RWPE2 (cell line): ENCODE results near the gene SFMBT2.
"Not testable (repeated sequence)": the region's sequence is repeated elsewhere in the genome, so short reads cannot be mapped to it uniquely, and the experiment has no call there.

Source experiments
- ATAC-seq: fragments of 200-7000 bp; cut with Tn5 transposase; 3 replicates; pipeline ENCODE4 v1.9.1; 2021; ENCODE audit warnings: low read depth
- DNase-seq: peaks from one replicate; pipeline ENCODE4 v3.0.0-alpha.2; 2020; ENCODE audit warnings: low spot score
- H3K27ac ChIP-seq: fragments of 450-650 bp; 2 replicates; pipeline ENCODE4 v1.5.1; 2017; ENCODE audit warnings: mild to moderate bottlenecking; ENCODE audit not compliant: poor library complexity, severe bottlenecking
- H3K27me3 ChIP-seq: fragments of 250-450 bp; sonication (Bioruptor Pico); 2 replicates; pipeline ENCODE4 v1.5.1; 2021; ENCODE audit warnings: mild to moderate bottlenecking, moderate library complexity; ENCODE audit not compliant: insufficient read depth, poor library complexity, severe bottlenecking
- H3K36me3 ChIP-seq: fragments of 250-450 bp; sonication (Bioruptor Pico); 2 replicates; pipeline ENCODE4 v1.5.1; 2020; ENCODE audit warnings: low read depth, mild to moderate bottlenecking, moderate library complexity
- H3K4me1 ChIP-seq: fragments of 250-450 bp; sonication (Bioruptor Pico); 2 replicates; pipeline ENCODE4 v1.5.1; 2021; ENCODE audit warnings: mild to moderate bottlenecking, moderate library complexity; ENCODE audit not compliant: insufficient read depth, poor library complexity, severe bottlenecking
- H3K4me3 ChIP-seq: fragments of 250-450 bp; sonication (Bioruptor Pico); 2 replicates; pipeline ENCODE4 v1.5.1; 2021; ENCODE audit warnings: mild to moderate bottlenecking, moderate library complexity; ENCODE audit not compliant: severe bottlenecking
- H3K9me3 ChIP-seq: fragments of 250-450 bp; sonication (Bioruptor Pico); 2 replicates; pipeline ENCODE4 v1.5.1; 2021; ENCODE audit warnings: mild to moderate bottlenecking, moderate library complexity; ENCODE audit not compliant: severe bottlenecking
- CTCF ChIP-seq: fragments of 450-650 bp; IDR thresholded peaks from one replicate; pipeline ENCODE4 v1.5.1; 2017; ENCODE audit warnings: mild to moderate bottlenecking, moderate library complexity; ENCODE audit not compliant: poor library complexity, severe bottlenecking

SFMBT2 gene

GRCh38 chr10:7301006-7301778, 109.6 kb downstream of the SFMBT2 start:
- peaks cover 20% of the 10 kb centered on the region for H3K4me1 ChIP-seq
- DNase-seq (no peak), ATAC-seq (no peak)
- peak overlapping the region; percentile 85 for H3K27ac ChIP-seq
- no peaks in the 10 kb centered on the region for H3K36me3 ChIP-seq
- no peak overlapping the region for H3K4me3 ChIP-seq
- H3K9me3 ChIP-seq = no peaks in the 10 kb centered on the region
- TF ChIP-seq CTCF = no peak
- H3K27me3 ChIP-seq = no peaks in the 10 kb centered on the region

DNA sequence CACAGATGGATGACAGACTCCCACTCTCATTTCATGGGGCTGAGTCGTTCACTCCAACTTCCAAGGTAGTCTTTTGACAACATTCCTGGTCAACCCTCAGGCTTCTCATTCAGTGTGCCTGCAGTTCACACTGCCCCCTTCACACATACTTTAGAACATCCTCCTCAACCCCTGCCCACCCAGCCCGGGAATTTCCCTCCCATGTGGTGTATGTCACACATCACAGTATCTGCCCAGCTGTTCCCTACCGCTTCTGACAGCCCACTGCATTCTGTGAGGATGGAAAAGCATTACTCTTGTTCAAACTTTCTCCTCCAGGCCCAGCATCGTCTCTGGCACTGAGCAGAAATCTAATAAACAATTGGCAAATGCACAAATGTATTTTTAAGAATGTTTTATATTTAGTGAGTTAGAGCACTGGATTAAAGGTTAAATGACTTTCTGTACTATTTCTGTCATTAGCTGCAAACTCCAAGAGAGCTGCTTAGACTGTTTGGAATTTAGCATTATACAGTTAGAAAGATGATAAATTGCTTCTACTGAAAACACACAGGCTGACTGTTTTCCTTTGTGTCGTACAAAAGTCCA, 110.4 kb downstream of the SFMBT2 start:
- no peak for TF ChIP-seq CTCF
- DNase-seq (no peak), ATAC-seq (peak; percentile 62)
- Histone ChIP-seq H3K27me3 (no peaks in the 10 kb centered on the region), H3K4me1 (peaks cover 20% of the 10 kb centered on the region), H3K27ac (peak overlapping the region; percentile 85), H3K36me3 (no peaks in the 10 kb centered on the region), H3K9me3 (no peaks in the 10 kb centered on the region), H3K4me3 (no peak overlapping the region)

DNA sequence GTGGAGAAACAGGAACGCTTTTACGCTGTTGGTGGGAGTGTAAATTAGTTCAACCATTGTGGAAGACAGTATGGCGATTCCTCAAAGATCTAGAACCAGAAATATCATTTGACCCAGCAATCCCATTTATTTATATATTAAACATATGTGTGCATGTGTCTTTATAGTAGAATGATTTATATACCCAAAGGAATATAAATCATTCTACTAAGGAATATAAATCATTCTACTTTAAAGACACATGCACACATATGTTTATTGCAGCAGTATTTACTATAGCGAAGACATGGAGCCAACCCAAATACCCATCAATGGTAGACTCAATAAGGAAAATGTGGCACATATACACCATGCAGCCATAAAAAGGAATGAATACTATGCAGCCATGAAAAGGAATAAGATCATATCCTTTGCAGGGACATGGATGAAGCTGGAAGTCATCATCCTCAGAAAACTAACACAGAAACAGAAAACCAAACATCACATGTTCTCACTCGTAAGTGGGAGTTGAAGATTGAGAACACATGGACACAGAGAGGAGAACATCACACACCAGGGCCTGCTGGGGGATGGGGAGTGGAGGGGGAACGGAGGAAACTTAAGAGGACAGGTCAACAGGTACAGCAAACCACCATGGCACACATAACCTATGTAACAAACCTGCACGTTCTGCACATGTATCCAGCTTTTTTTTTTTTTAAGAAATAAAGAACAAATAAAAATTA, 111.1 kb downstream of the SFMBT2 start:
- Histone ChIP-seq H3K27ac (peak overlapping the region; percentile 85), H3K4me1 (peaks cover 20% of the 10 kb centered on the region)
- H3K4me3 ChIP-seq, ATAC-seq, H3K36me3 ChIP-seq, H3K9me3 ChIP-seq, DNase-seq, H3K27me3 ChIP-seq: not testable (repeated sequence)

GRCh38 chr10:7298495-7298894, 112.3 kb downstream of the SFMBT2 start:
- no peaks in the 10 kb centered on the region for H3K9me3 ChIP-seq
- ATAC-seq (no peak), DNase-seq (no peak)
- no peak for TF ChIP-seq CTCF
- H3K27ac ChIP-seq = no peak overlapping the region
- H3K4me3 ChIP-seq = no peak overlapping the region
- no peaks in the 10 kb centered on the region for H3K27me3 ChIP-seq
- peaks cover 17% of the 10 kb centered on the region for H3K4me1 ChIP-seq
- H3K36me3 ChIP-seq = no peaks in the 10 kb centered on the region

DNA sequence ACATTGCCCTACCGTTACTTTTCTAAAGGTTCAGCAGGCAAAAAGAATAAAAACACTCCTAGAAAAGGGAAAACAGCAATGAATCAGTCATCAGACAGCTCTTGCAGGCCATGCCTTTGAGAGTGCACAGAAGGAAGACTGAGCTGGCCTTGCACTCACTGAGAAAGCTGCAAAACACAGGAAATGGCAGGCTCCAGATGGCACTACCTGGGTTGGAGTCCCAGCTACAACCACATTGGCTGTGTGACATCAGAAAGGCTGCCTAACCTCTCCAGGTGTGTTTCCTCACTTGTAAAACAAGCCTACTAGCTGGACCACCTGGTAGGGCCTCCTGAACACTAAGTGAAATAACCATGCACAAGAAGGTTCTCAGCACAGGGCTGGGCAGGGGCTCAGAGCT, 113.7 kb downstream of the SFMBT2 start:
- Histone ChIP-seq H3K27ac (no peak overlapping the region), H3K9me3 (no peaks in the 10 kb centered on the region), H3K4me3 (no peak overlapping the region), H3K36me3 (no peaks in the 10 kb centered on the region), H3K4me1 (peaks cover 5% of the 10 kb centered on the region), H3K27me3 (no peaks in the 10 kb centered on the region)
- DNase-seq (no peak), ATAC-seq (no peak)
- no peak for TF ChIP-seq CTCF
